Muscle of leg (tissue), 16 donors: ENCODE results near the gene STK40. TPM values are rescaled to one million over a fixed set of nuclear protein-coding genes. Genes with fewer than 3 reads are reported as not detected.
A peak's percentile ranks its signal among the peaks of the same experiment; 100 is the strongest.

ENCODE experiments used
- DNase-seq: peaks from one replicate; pipeline ENCODE4 v3.0.0; 2013
- H3K27ac ChIP-seq: one replicate; pipeline ENCODE4 v1.5.1; 2013; ENCODE audit warnings: mild to moderate bottlenecking, low read length, control low read depth
- H3K27me3 ChIP-seq: one replicate; pipeline ENCODE4 v1.6.1; 2013; ENCODE audit warnings: low read length; ENCODE audit not compliant: control insufficient read depth, insufficient read depth
- H3K36me3 ChIP-seq: one replicate; pipeline ENCODE4 v1.6.1; 2013; ENCODE audit warnings: low read length; ENCODE audit not compliant: control insufficient read depth, insufficient read depth
- H3K4me1 ChIP-seq: one replicate; pipeline ENCODE4 v1.6.1; 2013; ENCODE audit warnings: low read length; ENCODE audit not compliant: control insufficient read depth, insufficient read depth
- H3K4me3 ChIP-seq: one replicate; pipeline ENCODE4 v1.5.1; 2013; ENCODE audit warnings: low read length, control low read depth
- H3K9me3 ChIP-seq: replicated peaks from 2 replicates; pipeline ENCODE4 v1.6.1; 2013; ENCODE audit warnings: low read depth, low read length; ENCODE audit not compliant: control insufficient read depth
- WGBS: methylation state at CpG from one replicate; pipeline ENCODE4 v1.1.5; 2013; ENCODE audit warnings: missing lambda C conversion rate; ENCODE audit not compliant: insufficient coverage; 5-methylcytosine and 5-hydroxymethylcytosine counted together
- long read RNA-seq, 11 donors: transcript quantifications; one replicate each; lab custom pipeline, GENCODE V29; 2026
- polyA plus RNA-seq, 8 donors: library from polyadenylated mRNA; unstranded; fragments of 120-200 nt; gene quantifications; one replicate each; pipeline versions ENCODE4 v1.2.1 to v1.2.3, GENCODE V29; 2013; ENCODE audit warnings: inconsistent platforms in 1 of 8, low replicate concordance in 1 of 8; ENCODE audit not compliant: insufficient read length in 8 of 8, insufficient read depth in 1 of 8
- total RNA-seq: library from RNA; stranded (reverse); fragments of 120-200 nt; gene quantifications from one replicate; pipeline ENCODE4 v1.2.4, GENCODE V29; 2013

Gene STK40, protein sequence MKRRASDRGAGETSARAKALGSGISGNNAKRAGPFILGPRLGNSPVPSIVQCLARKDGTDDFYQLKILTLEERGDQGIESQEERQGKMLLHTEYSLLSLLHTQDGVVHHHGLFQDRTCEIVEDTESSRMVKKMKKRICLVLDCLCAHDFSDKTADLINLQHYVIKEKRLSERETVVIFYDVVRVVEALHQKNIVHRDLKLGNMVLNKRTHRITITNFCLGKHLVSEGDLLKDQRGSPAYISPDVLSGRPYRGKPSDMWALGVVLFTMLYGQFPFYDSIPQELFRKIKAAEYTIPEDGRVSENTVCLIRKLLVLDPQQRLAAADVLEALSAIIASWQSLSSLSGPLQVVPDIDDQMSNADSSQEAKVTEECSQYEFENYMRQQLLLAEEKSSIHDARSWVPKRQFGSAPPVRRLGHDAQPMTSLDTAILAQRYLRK
- total RNA-seq: 12.3 TPM
- polyA plus RNA-seq: 10 to 100 TPM; 20.4 to 33.1 (median 25.4) TPM
- long read RNA-seq, donor 1, partial matches to known transcripts: 0 of 2 reads
- long read RNA-seq, donor 1, other reads (novel, unspliced or antisense): 0 of 2 reads
- long read RNA-seq, donor 2: 0 reads
- long read RNA-seq, donor 3, transcript STK40-204 (11 exons, 3,621 nt): major isoform, 13 of 26 reads
- long read RNA-seq, donor 3, partial matches to known transcripts: 12 of 26 reads
- long read RNA-seq, donor 3, other reads (novel, unspliced or antisense): 0 of 26 reads
- long read RNA-seq, donor 4, transcript STK40-204 (11 exons, 3,621 nt): major isoform, 7 of 7 reads
- long read RNA-seq, donor 4, partial matches to known transcripts: 0 of 7 reads
- long read RNA-seq, donor 4, other reads (novel, unspliced or antisense): 0 of 7 reads
- long read RNA-seq, donor 5, transcript STK40-204 (11 exons, 3,621 nt): major isoform, 6 of 45 reads
- long read RNA-seq, donor 5, partial matches to known transcripts: 38 of 45 reads
- long read RNA-seq, donor 5, other reads (novel, unspliced or antisense): 0 of 45 reads
- long read RNA-seq, donor 6, transcript STK40-204 (11 exons, 3,621 nt): major isoform, 9 of 9 reads
- long read RNA-seq, donor 6, partial matches to known transcripts: 0 of 9 reads
- long read RNA-seq, donor 6, other reads (novel, unspliced or antisense): 0 of 9 reads
- long read RNA-seq, donor 7, partial matches to known transcripts: 0 of 4 reads
- long read RNA-seq, donor 7, other reads (novel, unspliced or antisense): 0 of 4 reads
- long read RNA-seq, donor 8, partial matches to known transcripts: 6 of 6 reads
- long read RNA-seq, donor 8, other reads (novel, unspliced or antisense): 0 of 6 reads
- long read RNA-seq, donor 9: 0 reads
- long read RNA-seq, donor 10, partial matches to known transcripts: 0 of 3 reads
- long read RNA-seq, donor 10, other reads (novel, unspliced or antisense): 0 of 3 reads
- long read RNA-seq, donor 11, partial matches to known transcripts: 0 of 2 reads
- long read RNA-seq, donor 11, other reads (novel, unspliced or antisense): 0 of 2 reads

- no peaks in the 10 kb centered on the region for H3K27me3 ChIP-seq
- peaks cover 11% of the 10 kb centered on the region for H3K36me3 ChIP-seq
- H3K4me1 ChIP-seq: peaks cover 37% of the 10 kb centered on the region
- peak; percentile 100 for DNase-seq
- peak within 1 kb of the TSS; percentile 91 for H3K4me3 ChIP-seq
- 0% methylated on average over 65 of the region's 82 CpGs for WGBS
- no peaks in the 10 kb centered on the region for H3K9me3 ChIP-seq
- peak within 1 kb of the TSS; percentile 93 for H3K27ac ChIP-seq
These were observed at the start of gene STK40 for GRCh38 chr1:36385410-36386264. Gene STK40 (minus strand): TSS chr1:36385924. CDS start chr1:36361332, 24,592 bp downstream.

DNA sequence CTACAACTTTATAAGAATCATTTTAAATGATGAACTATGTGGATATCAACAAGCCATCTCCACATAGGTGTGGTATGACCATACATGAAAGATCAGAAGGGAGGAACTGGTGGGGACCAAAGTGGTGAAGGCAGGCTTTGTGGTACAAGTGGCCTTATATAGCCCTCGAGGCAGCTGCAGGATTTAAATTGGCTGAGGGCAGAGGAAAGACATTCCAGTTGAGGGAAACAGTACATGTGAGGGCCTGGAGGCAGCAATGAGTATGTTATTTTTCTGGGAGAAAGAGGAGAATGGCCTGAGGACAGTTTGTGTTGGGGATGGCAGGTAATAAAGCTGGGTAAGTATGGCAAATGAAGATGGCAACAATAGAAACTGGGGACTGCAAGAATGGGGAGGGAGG is 47.4 kb upstream of the STK40 start:
- H3K4me1 ChIP-seq: no peaks in the 10 kb centered on the region
- peaks cover 24% of the 10 kb centered on the region for H3K36me3 ChIP-seq
- no peak overlapping the region for H3K4me3 ChIP-seq
- H3K9me3 ChIP-seq: no peaks in the 10 kb centered on the region
- H3K27me3 ChIP-seq: no peaks in the 10 kb centered on the region
- no peak for DNase-seq
- WGBS: 50% methylated on average over 1 of the region's 1 CpG
- no peak overlapping the region for H3K27ac ChIP-seq

DNA sequence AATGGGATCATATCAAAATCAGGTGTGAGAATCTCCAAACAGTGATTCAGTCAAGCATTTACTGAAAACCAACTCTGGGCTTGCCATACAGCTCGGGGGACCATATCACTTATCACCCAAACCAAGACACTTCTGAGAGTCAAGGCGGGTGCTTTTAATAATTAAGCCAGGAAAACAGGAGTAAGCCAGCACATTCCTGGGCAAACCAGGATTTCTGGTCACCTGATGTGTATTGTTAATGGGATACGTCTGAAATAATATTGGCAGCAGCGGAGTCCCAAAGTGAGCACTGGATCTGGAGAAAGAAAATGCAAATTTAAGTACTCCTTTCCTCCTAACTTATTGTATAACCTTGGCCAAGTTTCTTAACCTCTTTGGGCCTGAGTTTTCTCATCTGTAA is 46.9 kb upstream of the STK40 start:
- no CpG with 5 or more reads among the region's 4 CpGs for WGBS
- Histone ChIP-seq H3K27ac (no peak overlapping the region), H3K36me3 (peaks cover 24% of the 10 kb centered on the region), H3K4me1 (no peaks in the 10 kb centered on the region), H3K9me3 (no peaks in the 10 kb centered on the region), H3K4me3 (no peak overlapping the region), H3K27me3 (no peaks in the 10 kb centered on the region)
- no peak for DNase-seq

- Histone ChIP-seq H3K9me3 (no peaks in the 10 kb centered on the region), H3K36me3 (peaks cover 21% of the 10 kb centered on the region), H3K27me3 (no peaks in the 10 kb centered on the region), H3K4me1 (no peaks in the 10 kb centered on the region), H3K27ac (no peak overlapping the region), H3K4me3 (no peak overlapping the region)
- WGBS: 59% methylated on average over 4 of the region's 4 CpGs
- DNase-seq: no peak
These were observed 40.1 kb upstream of the STK40 start for GRCh38 chr1:36425791-36426190.

- 89% methylated on average over 3 of the region's 7 CpGs for WGBS
- no peak overlapping the region for H3K27ac ChIP-seq
- H3K36me3 ChIP-seq: peaks cover 30% of the 10 kb centered on the region
These were observed 35.9 kb upstream of the STK40 start for GRCh38 chr1:36421649-36422048.

DNA sequence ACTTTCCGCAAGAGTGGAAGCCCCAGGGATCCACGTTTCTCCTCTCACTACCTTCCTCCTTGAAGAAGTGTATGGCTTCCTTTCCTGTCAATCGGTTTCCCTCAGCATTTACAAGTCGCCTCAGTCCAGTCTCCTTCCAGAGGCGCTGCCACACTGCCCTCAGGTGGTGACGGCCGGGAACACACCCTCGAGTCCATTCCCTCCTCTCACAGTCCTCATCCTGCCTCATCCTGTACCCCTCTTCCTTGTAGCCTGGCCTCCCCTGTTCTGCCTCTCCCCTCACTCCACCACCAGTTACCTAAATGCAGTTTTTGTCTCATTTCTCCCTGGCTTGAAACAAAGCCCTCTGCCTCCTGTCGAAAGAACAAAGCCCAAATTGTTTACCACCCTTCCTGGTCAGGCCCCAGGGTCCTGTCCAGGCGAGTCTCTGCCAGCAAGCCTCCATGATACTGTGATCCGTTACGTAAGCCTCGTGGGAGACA is 35.2 kb upstream of the STK40 start:
- no peak overlapping the region for H3K4me3 ChIP-seq
- no peak overlapping the region for H3K27ac ChIP-seq
- DNase-seq: peak; percentile 89
- no peaks in the 10 kb centered on the region for H3K4me1 ChIP-seq
- H3K36me3 ChIP-seq: peaks cover 30% of the 10 kb centered on the region
- WGBS: 10% methylated on average over 13 of the region's 13 CpGs
- H3K27me3 ChIP-seq: no peaks in the 10 kb centered on the region
- H3K9me3 ChIP-seq: no peaks in the 10 kb centered on the region

More at GRCh38 chr1:36421649-36422048, 35.9 kb upstream of the STK40 start:
- no peak for DNase-seq
- Histone ChIP-seq H3K27me3 (no peaks in the 10 kb centered on the region), H3K4me1 (no peaks in the 10 kb centered on the region), H3K4me3 (no peak overlapping the region), H3K9me3 (no peaks in the 10 kb centered on the region)

DNA sequence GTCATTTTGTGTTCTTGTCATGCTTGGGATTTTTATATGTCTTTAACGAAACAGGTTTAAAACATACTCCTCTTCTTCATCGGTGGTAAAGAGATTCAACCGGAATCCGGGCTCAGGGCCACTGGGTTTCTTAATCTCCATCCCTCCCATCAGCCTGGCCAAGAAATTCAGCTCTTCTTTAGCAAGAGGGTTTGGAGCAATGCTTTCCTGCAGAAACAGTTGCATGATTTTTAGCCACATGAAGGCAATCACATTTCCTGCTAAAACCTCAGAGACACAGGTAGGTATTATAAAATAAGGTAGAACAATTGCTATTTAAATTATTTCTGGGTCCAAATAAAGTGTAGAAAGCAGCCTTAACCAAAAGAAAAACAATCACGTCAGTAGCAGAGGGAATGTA is 34.7 kb upstream of the STK40 start:
- no peaks in the 10 kb centered on the region for H3K27me3 ChIP-seq
- no peak overlapping the region for H3K4me3 ChIP-seq
- peaks cover 30% of the 10 kb centered on the region for H3K36me3 ChIP-seq
- H3K9me3 ChIP-seq: no peaks in the 10 kb centered on the region
- H3K27ac ChIP-seq: no peak overlapping the region
- H3K4me1 ChIP-seq: no peaks in the 10 kb centered on the region
- DNase-seq: peak; percentile 61
- 20% methylated on average over 3 of the region's 5 CpGs for WGBS

- Histone ChIP-seq H3K4me1 (no peaks in the 10 kb centered on the region), H3K36me3 (peaks cover 30% of the 10 kb centered on the region), H3K27me3 (no peaks in the 10 kb centered on the region), H3K9me3 (no peaks in the 10 kb centered on the region), H3K4me3 (no peak overlapping the region), H3K27ac (no peak overlapping the region)
- no peak for DNase-seq
- WGBS: 72% methylated on average over 3 of the region's 4 CpGs
These were observed 33.8 kb upstream of the STK40 start for GRCh38 chr1:36419569-36419968.

DNA sequence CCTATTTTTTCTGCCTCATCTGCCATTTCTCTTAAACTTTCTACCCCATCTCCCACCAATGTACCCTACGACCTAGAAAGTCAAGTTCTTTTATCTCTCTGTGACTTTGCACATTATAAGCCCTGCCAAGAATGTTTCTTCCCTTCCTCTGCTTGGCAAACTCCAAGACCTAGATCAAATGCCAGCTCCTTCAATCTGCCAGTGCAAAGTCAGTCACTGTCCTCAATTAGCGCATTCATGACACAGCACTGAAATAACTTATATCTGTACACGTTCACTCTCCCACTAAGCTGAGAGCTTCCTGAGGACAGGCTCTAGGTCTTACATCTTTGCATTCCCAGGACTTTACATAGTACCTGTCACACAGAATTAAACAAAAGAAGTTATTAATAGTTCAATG is 33.4 kb upstream of the STK40 start:
- Histone ChIP-seq H3K9me3 (no peaks in the 10 kb centered on the region), H3K27me3 (no peaks in the 10 kb centered on the region), H3K27ac (no peak overlapping the region), H3K4me3 (no peak overlapping the region), H3K36me3 (peaks cover 27% of the 10 kb centered on the region), H3K4me1 (no peaks in the 10 kb centered on the region)
- DNase-seq: no peak
- 79% methylated on average over 1 of the region's 3 CpGs for WGBS
